Psoas muscle (tissue), 8 donors: Measurements from ENCODE around the gene FKBP2. TPM values are rescaled to one million over a fixed set of nuclear protein-coding genes. Genes with fewer than 3 reads are reported as not detected.

Source experiments
- ATAC-seq, 4 donors: fragments of 200-7000 bp; cut with Tn5 transposase; one replicate each; pipeline ENCODE4 v1.9.1; 2020; ENCODE audit warnings: moderate library complexity in 3 of 4, mild to moderate bottlenecking in 2 of 4
- DNase-seq, 2 donors: peaks; one replicate each; pipeline ENCODE4 v3.0.0-alpha.2; 2020
- H3K27ac ChIP-seq: fragments of 200-600 bp; one replicate; pipeline ENCODE4 v1.8.0; 2022
- H3K27me3 ChIP-seq, 3 donors: fragments of 200-600 bp in 1 of 3; one replicate each; pipeline versions ENCODE4 v1.6.1 to v1.8.0; 2013 to 2022; ENCODE audit warnings: low read length in 2 of 3, mild to moderate bottlenecking in 2 of 3, moderate library complexity in 1 of 3; ENCODE audit not compliant: insufficient read depth in 3 of 3
- H3K36me3 ChIP-seq, 2 donors: fragments of 200-600 bp in 1 of 2; one replicate each; pipeline versions ENCODE4 v1.6.1 to v1.8.0; 2013 to 2022; ENCODE audit warnings: low read depth in 1 of 2, mild to moderate bottlenecking in 1 of 2, moderate library complexity in 1 of 2; ENCODE audit not compliant: insufficient read depth in 1 of 2
- H3K4me1 ChIP-seq: fragments of 200-600 bp; one replicate; pipeline ENCODE4 v1.8.0; 2022
- H3K4me3 ChIP-seq: fragments of 200-600 bp; one replicate; pipeline ENCODE4 v1.8.0; 2022; ENCODE audit warnings: mild to moderate bottlenecking
- H3K9me3 ChIP-seq: fragments of 200-600 bp; one replicate; pipeline ENCODE4 v1.8.0; 2022
- CTCF ChIP-seq: fragments of 200-600 bp; IDR thresholded peaks from one replicate; pipeline ENCODE4 v1.8.0; 2022; ENCODE audit warnings: antibody characterized with exemption
- WGBS, 3 donors: extraction: QIAGEN DNeasy Blood & Tissue Kit; methylation state at CpG; one replicate each; pipeline versions ENCODE4 v1.1.6 to v1.1.7; 2013; 5-methylcytosine and 5-hydroxymethylcytosine counted together
- intact Hi-C, 2 donors: fragments of 100-400 bp; cut with DNase I; formaldehyde crosslinking; loops; one replicate each; pipeline versions ENCODE4 v1.11.0 to v1.14.2; 2022
- polyA plus RNA-seq, 3 donors: library from polyadenylated mRNA; stranded (reverse); fragments of 200-250 nt; gene quantifications; one replicate each; pipeline ENCODE4 v1.2.3, GENCODE V29; 2013
- total RNA-seq, 4 donors: library from RNA; stranded (reverse); fragmentation: NEBNext Ultra II Directional in 2 of 4; extraction: Animal tissue kit (Norgen Biotek cat#: 25700) in 2 of 4; gene quantifications; one replicate each; pipeline versions ENCODE4 v1.2.1 to v1.2.4, GENCODE V29; 2021 to 2023
- donor health status: healthy with polysubstance abuse.
- donor health status: DM: no; HTN: no; CAD: no; lungs with moderate emphysema.
- donor health status: Bipolar disorder and iron deficiency.
- donor health status: healthy.
- donor health status: DM: yes; HTN: yes; CAD: no.
- donor health status: DM: no; HTN: no; CAD: no.
- donor health status: DM: no; HTN: no; CAD: no.
- donor health status: DM: yes; HTN: yes; CAD: no.

FKBP2 gene
- total and polyA plus RNA-seq, 7 donors: 17.8 to 228 (median 26.6) TPM

- no peak for DNase-seq
- 66 to 84% (median 72%) methylated on average over 5 of the region's 5 CpGs for WGBS, 3 donors
- intact Hi-C loops: no loop called here
These were observed 1.9 kb upstream of the FKBP2 start for GRCh38 chr11:64238999-64239398.

GRCh38 chr11:64239662-64240434, 1.0 kb upstream of the FKBP2 start:
- intact Hi-C loops: no loop called here
- Histone ChIP-seq H3K27me3 (no peaks in the 10 kb centered on the region), H3K36me3 (peaks cover 0 to 38% of the 10 kb centered on the region in 2 donors), H3K27ac (peak overlapping the region; percentile 99), H3K9me3 (no peaks in the 10 kb centered on the region), H3K4me1 (peaks cover 39% of the 10 kb centered on the region), H3K4me3 (peak overlapping the region; percentile 93)
- peak in 1 of 2 donors; percentile 61 for DNase-seq
- 75 to 82% (median 81%) methylated on average over 11 of the region's 11 CpGs for WGBS, 3 donors
- TF ChIP-seq CTCF: no peak
- ATAC-seq: no peak

More at GRCh38 chr11:64238999-64239398, 1.9 kb upstream of the FKBP2 start:
- H3K9me3 ChIP-seq: no peaks in the 10 kb centered on the region
- H3K4me3 ChIP-seq: no peak overlapping the region
- H3K27me3 ChIP-seq: no peaks in the 10 kb centered on the region
- peaks cover 33% of the 10 kb centered on the region for H3K4me1 ChIP-seq
- peaks cover 0 to 30% of the 10 kb centered on the region in 2 donors for H3K36me3 ChIP-seq
- no peak for ATAC-seq
- peak overlapping the region; percentile 99 for H3K27ac ChIP-seq
- no peak for TF ChIP-seq CTCF

GRCh38 chr11:64241241-64241490, 271 bp downstream of the FKBP2 start:
- intact Hi-C loops: no loop called here
- Histone ChIP-seq H3K27ac (peak overlapping the region; percentile 99), H3K27me3 (no peaks in the 10 kb centered on the region), H3K4me1 (peaks cover 31% of the 10 kb centered on the region), H3K4me3 (peak overlapping the region; percentile 93), H3K36me3 (peaks cover 0 to 40% of the 10 kb centered on the region in 2 donors), H3K9me3 (no peaks in the 10 kb centered on the region)
- DNase-seq: peak; percentile 100
- peak; percentile 81 to 82 (median 82) for ATAC-seq
- TF ChIP-seq CTCF: no peak
- 0 to 1% (median 1%) methylated on average over 18 to 24 of the region's 24 CpGs for WGBS, 3 donors

GRCh38 chr11:64241491-64242374, 838 bp downstream of the FKBP2 start:
- intact Hi-C loops: no loop called here

More at GRCh38 chr11:64241491-64242374, 838 bp downstream of the FKBP2 start:
- H3K27me3 ChIP-seq: no peaks in the 10 kb centered on the region
- peaks cover 31% of the 10 kb centered on the region for H3K4me1 ChIP-seq
- H3K4me3 ChIP-seq: peak overlapping the region; percentile 93
- DNase-seq (no peak), ATAC-seq (peak; percentile 1 to 11 (median 3))
- peaks cover 0 to 40% of the 10 kb centered on the region in 2 donors for H3K36me3 ChIP-seq
- WGBS, 3 donors: 0 to 1% (median 1%) methylated on average over 42 to 63 of the region's 63 CpGs
- peak overlapping the region; percentile 99 for H3K27ac ChIP-seq
- no peak for TF ChIP-seq CTCF
- no peaks in the 10 kb centered on the region for H3K9me3 ChIP-seq
